ENCODE measurements around the gene NLGN1.

Gene NLGN1

DNA sequence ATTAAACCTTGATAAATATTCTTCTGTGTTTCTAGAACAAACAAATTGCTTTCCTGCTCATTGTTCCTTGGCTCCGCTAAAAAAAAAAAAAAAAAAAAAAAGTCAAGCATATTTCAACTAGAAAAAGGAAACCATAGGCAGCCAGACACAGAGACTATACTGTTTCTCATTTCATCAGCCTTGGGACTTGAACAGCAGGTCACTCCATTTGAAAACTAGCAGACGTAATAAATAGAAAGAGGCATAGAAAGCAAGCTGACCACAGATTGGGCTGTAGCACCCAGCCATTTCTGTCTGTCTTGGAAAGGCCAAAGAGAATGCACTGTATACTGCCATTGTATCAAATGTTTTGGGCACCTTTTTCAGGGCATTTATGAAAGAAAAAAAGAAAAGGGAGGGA is 697.1 kb downstream of the NLGN1 start:
- DNase-seq (ENCODE audit: low read depth): no peak

DNA sequence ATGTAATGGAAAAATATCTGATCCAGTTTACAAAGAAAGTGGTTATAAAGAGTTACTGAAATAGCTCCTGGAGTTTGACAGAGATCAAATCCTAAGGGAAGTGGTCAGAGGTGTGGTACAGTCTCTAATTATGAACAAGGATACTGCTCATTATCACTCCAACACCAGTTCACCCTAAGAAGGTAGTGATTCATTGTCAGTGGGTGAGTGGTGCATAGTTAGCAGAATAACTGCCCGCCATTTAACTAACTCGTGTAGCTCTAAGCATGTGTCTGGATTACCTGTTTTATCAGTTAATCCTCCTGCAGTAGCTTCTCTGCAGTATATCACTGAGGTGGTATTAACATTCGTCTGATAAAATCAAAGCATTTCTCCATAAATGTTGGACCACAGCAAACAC is 700.1 kb downstream of the NLGN1 start:
- no peak for DNase-seq (ENCODE audit: low read depth)

DNA sequence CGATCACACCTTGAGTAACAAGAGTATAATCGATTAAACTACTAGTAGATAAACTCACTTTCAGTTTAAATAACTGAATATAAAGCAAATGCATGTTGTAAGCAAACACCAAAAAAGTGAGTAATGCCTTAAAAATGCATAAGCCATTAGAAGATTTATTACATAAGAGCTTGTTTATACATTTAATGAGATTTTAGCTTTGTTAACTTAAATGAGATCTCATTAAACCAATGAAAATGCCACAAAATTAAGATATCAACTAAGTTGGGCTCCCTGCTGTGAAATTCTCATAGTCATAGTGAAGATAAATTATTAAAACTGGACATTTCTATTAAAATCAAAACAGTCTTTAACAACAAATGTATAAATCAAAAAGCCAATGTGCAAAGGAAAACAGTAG is 701.2 kb downstream of the NLGN1 start:
- DNase-seq (ENCODE audit: low read depth): no peak

DNA sequence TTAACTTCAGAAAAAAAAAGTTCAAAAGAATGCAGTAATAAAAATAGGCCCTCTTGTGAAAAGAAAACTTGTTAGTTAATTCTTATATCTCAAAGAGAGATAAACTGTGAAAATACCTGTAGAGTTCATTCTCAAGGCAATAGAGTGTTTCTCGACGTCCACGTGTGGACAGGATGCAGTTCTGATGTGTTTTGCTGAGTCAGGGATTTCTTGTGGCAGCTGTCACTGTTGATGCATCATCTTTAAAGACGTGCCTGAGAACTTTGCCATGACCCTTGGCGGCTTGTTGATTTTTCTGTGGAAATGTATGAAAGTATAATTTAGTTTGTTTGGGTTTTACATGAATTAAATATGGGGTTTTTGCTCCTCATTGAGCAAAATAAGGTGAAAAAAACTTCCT is 702.2 kb downstream of the NLGN1 start:
- DNase-seq (ENCODE audit: low read depth): no peak

DNA sequence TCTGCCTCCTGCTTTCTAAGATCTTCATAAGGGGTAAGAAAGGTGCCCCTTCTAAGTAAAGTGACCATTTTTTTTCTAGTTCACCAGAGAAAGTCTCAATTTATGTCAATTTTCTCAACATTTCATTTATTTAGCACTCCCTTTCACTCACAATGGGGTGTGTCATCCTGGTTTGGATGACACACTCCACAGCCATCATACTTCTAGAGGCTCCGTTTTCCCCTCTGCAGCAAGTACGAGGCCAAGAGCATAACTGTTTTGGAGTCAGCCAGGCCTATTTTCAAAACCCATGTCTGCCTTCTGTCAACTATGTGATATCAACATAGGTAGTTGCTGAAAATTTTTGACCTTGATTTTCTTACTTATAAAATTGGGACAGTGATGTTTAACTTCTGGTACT is 703.2 kb downstream of the NLGN1 start:
- DNase-seq (ENCODE audit: low read depth): no peak

DNA sequence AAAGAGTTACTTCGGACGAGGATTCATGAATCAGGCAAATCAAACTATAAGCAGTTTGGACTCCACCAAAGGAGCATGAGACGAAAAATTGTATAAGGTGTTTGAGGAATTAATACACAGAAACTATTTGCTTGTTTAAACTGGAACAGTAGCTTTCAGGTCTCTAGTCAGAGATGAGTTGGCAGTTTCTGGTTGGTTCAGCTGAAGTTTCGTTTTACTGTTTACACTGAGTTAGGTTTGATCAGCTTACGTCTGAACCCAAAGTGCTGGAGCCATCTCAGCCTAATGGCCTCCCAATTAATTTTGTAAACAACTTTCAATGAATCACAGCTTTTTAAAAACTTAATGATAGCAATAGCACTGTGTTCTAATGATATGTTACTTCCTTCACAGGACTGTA is 703.7 kb downstream of the NLGN1 start:
- no peak for DNase-seq (ENCODE audit: low read depth)

DNA sequence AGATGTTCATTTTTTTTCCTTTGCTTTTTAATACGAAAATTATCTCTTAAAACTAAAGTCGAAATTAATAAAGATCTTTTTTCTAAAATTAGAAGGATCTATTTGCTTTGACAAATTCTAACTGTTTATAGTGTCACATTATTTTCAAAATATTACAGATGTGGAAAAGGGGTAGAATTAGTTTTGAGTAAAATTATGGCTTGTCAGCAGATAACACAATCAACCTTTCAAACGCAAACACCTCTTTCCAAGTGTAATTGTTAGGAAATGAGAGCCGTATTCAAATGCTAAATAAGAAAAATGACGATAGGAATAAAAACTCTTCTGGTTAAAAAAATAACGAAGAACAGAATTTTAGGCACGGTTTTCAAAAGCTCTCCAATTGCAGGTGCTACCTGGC is 704.7 kb downstream of the NLGN1 start:
- no peak for DNase-seq (ENCODE audit: low read depth)

DNA sequence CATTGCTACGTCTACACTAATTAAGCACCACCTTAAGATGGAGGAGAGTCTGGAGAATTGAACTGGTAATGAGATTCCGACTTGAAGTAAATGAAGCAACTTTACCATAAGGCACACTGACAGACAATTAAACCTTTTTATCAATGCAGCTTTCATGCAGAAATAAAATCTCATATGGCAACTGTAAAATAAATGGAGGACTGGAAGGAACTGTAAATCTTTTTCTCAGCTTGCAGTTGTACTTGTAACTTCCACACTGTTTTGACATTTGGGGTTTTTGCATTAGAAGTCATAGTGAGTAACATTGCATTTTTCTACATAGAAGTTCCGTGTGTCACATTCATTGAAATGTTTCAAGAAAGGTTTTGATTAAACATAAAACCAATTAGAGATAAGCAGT is 705.3 kb downstream of the NLGN1 start:
- no peak for DNase-seq (ENCODE audit: low read depth)

DNA sequence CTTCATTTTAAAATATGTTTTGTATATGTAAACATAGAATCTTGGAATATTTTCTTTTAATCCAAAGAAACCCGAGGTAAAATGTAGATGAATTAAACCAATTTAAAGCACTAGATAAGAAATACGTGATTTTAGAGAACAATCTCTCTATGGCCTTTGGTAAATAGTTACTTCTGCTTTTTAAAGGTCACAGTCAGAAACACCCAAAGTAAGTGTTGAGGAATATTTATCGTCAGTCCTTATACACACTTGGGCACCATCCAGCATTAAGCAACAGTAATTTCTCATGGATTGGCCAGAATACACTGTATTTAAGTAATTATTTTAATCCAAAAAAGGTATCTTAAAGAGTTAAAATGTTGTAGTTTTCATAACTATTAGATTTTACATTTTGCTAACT is 713.2 kb downstream of the NLGN1 start:
- no peak for DNase-seq (ENCODE audit: low read depth)

DNA sequence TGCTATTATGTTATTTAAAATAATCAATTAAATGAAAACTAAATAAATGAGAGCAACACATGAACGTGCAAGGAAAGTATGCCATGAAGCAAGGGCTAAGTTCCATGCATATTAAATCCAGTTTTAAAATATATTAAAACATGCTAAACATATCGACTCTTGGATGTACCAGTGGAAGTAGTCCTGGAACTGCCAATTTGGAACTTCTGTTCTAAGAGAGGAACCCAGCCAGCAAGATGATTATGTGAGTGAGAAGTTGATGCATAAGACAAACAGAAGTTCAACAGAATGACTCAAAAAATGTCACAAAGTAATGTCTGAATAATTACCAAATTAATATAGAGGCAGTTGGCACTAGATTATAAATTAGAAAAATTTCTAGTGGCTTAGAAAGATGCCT is 714.2 kb downstream of the NLGN1 start:
- DNase-seq (ENCODE audit: low read depth): no peak

DNA sequence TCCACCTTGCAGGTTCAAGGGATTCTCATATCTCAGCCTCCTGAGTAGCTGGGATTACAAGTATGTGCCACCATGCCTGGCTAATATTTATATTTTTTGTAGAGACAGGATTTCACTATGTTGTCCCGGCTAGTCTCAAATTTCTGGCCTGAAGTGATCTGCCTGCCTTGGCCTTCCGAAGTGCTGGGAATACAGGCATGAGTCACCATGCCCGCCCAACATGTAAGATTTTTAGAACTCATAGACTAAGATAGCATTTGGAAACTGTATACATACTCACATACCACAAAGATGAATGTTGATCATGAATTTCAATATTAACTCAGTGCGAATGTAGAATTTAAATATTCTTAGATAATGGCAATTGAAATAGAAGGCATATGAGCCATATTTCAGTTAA is 718.9 kb downstream of the NLGN1 start:
- DNase-seq (ENCODE audit: low read depth): peak; percentile 18

DNA sequence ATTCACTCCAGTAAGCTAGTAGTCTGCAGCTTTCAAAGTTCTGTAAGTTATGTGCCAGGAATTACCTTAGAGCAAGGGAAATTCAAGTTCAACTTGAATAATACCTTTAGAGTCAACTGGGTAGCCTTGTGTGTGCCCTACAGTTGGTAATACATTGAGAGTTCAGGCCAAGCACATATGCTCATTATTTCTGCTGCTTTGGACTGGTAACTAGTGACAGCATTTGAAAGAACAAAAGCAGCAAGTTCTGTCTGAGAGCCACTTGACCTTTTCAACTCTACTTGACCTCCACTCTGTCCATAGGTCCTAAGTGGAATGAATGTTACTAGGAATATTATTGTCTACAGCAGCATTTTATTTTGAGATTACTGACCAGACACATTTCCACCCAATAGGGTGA is 723.5 kb downstream of the NLGN1 start:
- DNase-seq (ENCODE audit: low read depth): no peak

DNA sequence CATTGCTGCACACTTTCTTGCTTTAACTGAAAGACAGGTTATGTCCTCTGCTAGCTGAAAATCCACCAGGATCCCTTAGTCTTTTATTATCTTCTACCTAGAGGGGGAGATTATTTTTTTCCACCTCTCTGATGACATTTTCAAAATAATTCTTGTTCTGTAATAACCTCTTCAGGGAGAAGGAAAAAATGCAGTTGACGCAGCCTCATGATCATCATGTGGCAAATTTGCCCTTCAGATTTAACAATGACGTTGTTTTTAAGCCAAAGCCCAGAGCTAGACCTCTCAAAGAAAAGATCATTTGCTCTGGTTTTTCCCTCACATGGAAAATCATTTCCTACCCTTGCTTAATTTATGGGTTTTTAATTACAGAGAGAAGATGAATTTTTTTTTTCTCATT is 724.9 kb downstream of the NLGN1 start:
- no peak for DNase-seq (ENCODE audit: low read depth)

DNA sequence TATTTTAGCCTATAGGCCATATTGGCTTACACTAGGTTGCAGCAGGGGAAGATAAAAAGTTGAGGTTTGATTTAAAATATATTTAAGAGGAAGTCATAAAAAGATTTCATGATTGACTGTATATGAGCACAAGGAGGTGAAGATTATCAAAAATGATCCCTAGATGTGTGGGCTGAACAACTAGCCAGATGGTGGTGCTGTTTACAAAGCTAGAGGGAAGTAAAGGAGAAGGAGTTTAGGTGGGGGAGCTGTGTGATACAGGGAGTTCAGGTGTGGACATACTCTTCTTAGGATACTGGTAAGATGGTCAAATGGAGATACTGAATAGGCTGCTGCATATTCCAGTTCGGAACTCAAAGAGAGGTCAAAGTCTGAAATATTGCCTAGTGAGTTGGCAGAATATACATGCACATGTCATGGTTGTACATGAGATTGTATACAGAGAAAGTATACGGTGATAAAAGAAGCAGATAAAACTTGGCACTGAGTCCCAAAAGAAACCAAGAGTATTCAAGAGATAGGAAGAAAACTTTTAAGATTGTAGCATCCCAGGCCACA is 727.8 kb downstream of the NLGN1 start:
- no peak for DNase-seq (ENCODE audit: low read depth)

DNA sequence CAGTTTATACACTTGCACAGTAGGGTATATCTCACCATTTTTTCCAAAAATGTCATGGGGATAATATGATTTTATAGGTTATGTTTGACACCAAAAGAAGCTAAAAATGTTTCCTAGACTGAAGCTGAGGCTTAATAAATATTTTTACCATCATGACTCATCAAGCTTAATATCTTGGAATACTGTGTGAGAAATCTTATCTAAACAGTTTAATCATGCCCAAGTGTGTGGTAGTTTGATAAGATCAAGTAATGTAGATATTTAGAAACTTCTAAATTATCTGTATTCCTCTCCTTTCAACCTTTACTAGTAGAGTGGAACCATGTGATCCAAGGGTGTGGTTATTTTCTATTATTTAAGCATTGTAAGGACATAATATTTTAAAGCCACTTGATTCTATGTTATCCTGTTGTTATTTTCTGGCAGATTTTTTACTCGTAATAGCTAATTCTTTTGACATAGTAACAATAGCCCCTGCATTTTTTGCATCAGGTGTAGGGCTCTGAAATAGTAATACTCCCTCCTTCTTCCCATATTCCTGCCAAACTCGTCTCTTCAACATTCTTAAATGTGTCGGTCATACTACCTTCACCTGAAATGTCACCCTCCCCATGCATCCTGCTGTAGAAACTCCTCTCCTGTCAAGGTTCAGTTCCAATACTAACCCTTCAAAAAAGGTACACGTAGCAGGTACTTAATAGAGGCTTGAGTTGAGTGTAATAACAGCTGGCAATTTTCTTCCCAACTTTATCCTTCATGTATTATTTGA is 729.6 kb downstream of the NLGN1 start:
- no peak for DNase-seq (ENCODE audit: low read depth)

DNA sequence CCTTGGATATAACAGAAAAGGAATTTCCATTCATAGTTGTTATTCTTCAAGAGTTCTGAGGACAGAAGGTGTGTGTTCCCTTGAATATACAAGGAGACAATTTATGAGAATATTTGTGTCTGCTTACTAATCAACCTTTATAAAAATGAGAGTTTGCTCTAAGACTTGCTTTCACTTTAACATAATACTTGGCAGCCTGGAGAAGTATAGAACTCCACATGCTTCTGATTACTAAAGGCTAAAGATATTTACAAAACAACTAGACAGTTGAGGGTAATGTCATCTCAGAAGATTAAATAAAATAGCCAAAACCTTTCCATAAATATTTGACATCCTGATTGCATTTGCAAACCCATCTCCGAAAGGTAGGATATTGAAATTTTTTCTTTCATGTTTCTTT is 734.5 kb downstream of the NLGN1 start:
- DNase-seq (ENCODE audit: low read depth): no peak

DNA sequence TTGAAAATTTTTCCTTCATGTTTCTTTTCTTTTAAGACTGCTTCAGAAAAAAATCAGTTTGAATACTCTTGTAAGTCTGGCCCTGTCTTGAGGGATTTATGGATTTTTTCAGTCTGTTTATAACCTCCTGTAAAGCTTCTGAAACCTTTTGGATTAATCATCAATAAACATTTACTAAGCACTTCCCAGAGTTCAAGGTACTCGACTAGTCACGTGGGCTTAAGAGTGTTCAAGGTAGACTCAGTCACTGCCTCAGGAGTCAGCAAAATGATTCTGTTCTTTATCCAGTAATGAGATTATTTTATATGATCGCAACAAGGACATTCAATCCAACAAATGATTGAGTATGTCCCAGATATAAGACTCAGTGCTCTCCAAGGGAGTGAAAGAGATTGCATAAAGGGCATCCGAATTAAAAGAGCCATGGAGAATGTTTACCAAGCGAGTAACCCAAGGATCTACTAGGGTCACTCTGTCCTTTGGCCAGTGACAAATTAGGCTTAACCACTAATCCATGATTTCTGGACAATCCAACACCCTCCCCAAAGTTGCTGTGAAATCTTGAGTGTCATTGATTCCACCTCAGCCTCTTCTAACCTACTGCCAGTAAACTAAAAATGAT is 735.0 kb downstream of the NLGN1 start:
- DNase-seq (ENCODE audit: low read depth): no peak

DNA sequence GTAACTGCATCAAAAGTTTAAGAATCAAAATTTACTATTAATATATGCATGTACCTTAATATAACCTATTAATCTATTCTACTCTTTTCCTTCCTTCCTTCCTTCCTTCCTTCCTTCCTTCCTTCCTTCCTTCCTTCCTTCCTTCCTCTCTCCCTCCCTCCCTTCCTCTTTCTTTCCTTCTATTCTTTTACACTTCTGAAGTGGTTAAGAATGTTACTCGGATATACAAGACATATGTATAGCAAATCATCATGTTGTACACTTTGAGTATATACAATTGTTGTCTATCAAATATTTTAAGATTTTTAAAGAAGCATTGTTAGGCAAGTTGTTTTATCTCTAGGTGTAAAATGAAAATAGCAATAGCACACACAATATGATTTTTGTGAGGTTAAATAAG is 748.5 kb downstream of the NLGN1 start:
- no peak for DNase-seq (ENCODE audit: low read depth)

DNA sequence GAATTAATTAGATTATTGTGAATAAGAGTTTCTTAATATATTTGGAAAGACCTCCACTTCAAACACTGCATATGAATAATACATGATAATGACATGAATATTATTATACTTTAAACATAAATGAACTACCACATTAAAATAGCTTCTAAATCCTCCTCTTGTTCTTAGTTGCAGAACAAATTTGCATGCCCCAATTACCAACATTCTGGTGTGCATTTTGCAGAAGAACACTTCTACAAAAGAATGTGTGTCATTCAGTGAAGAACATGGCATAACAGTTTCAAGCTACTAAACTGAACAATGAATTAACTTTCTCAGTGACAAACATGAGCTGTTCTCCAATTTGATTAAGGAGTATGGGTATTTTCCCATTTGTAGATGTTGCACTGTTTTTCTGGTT is 750.3 kb downstream of the NLGN1 start:
- no peak for DNase-seq (ENCODE audit: low read depth)

DNA sequence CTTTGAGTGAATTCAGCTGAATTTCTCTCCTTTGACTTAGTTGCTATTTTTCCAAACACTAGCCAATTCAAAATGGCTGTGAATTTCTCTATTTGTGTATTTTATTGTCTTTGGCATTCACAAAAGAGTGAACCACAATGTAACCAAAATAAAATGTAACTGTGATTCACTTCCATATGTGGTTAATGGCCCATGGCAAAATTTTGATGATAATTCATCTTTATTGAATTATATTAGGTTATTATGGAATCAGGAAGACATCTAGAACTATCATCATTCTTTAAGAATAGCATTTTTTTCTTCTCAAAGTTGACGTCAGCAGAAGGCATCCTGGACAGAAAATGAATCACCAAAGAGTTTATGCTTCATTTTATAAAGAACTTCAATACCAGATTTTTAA is 756.3 kb downstream of the NLGN1 start:
- peak; percentile 18 for DNase-seq (ENCODE audit: low read depth)

DNA sequence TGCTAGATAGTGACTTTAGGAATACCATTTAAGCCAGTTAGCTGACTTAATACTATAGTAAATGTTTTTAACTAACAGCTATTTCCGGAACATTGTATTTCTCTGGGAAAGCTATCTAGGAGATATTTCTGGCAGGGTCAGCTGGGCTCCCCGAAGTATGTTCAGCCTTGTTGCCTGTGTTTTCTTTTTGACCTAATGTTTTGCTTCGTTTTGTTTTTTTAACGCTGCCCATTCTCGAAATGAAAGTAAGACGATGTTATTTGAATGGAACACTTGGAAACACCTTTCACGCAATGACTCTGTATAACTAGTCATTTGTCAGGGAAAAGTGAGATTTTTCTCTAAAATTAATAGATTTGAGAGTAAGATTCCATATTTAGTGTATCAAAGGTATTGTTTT is 758.7 kb downstream of the NLGN1 start:
- DNase-seq (ENCODE audit: low read depth): no peak

DNA sequence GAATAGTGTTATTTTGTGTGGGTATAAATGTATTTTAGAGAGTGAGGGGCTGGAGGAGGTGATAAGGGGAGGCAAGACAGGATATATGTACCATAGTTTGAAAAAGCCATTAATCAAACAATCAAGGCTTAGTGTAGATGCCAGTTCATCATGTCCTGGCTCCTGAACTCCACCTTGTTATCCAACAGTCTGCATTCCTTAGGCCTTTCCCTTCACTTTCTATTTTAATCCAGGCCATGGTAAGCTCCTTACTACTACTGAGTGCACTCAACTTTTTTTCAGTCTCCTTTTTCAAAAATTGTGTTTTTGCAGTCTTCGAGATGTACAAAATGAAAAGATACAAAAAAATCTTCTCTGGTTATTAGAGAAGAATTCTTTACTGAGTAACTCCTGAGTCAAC is 761.1 kb downstream of the NLGN1 start:
- no peak for DNase-seq (ENCODE audit: low read depth)

DNA sequence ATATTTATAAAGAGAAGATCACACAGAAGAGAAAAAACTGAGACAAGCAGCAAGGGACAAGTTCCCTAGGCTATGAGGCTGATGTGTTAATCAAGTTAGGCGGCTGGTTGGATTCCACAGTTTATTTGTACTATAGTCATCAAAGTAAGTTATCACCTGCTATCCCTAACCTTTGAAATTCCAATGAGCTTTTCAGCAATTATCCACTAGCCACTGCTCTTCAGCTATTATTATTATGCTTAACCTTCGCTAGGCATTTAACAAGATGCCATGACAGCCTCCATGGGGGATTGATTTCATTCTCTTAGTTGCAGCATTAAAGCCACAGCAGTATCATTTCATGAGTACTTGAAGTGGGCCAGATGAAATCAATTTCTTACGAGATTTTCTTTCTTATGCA is 762.1 kb downstream of the NLGN1 start:
- no peak for DNase-seq (ENCODE audit: low read depth)

DNA sequence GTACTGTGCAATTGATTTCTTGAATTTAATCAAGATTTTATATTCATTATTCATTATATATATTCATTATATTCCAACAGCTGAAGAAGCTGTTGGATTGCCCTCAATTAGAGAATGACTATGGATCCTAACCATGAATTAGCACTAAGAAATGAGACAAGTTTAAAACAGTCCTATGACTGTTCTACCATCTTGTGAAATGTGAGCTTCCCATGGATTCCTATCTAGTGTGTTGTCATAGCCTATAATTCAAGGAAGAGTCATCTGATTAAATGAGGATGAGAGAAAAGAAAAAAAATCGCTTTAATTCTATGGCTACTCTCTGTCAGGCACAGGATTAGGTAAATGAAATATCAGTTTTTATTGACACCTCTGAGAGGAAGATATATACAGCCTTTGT is 765.0 kb downstream of the NLGN1 start:
- peak; percentile 34 for DNase-seq (ENCODE audit: low read depth)
